PC-3 (cell line): ENCODE measurements around the gene C2CD3. TPM values are rescaled to one million over a fixed set of nuclear protein-coding genes. Genes with fewer than 3 reads are reported as not detected.
"Not testable (repeated sequence)": the region's sequence is repeated elsewhere in the genome, so short reads cannot be mapped to it uniquely, and the experiment has no call there.

Experiments used
- ATAC-seq: fragments of 200-7000 bp; cut with Tn5 transposase; 2 replicates; pipeline ENCODE4 v1.9.1; 2020; ENCODE audit warnings: mild to moderate bottlenecking, moderate library complexity
- BruUV-seq: library from RNA; stranded (reverse); fragments of 400-500 nt; replicated peaks from 2 replicates; lab custom pipeline; 2021; lab: Mats Ljungman, UMichigan
- CTCF ChIA-PET: fragments of 300-600 bp; sonication (Branson Sonifier 250); formaldehyde crosslinking; loops from one replicate; lab custom pipeline; 2022; ENCODE audit warnings: antibody characterized with exemption; lab: Charles Lee
- POLR2A ChIA-PET: fragments of 300-600 bp; sonication (Branson Sonifier 250); formaldehyde crosslinking; loops from one replicate; lab custom pipeline; 2022; ENCODE audit warnings: antibody characterized with exemption; ENCODE audit not compliant: unreplicated experiment; lab: Charles Lee
- DNase-seq: peaks from one replicate; pipeline ENCODE4 v3.0.0-alpha.2; 2015
- H2AFZ ChIP-seq: fragments of 300-600 bp; sonication (generic); 2 replicates; pipeline ENCODE4 v1.6.0; 2016; ENCODE audit warnings: antibody characterized with exemption, low read length
- H3F3A ChIP-seq: fragments of 300-600 bp; sonication (generic); one replicate; pipeline ENCODE4 v1.6.0; 2017; ENCODE audit warnings: antibody characterized with exemption, low read length, control low read depth, mild to moderate bottlenecking; ENCODE audit not compliant: unreplicated experiment
- H3K27ac ChIP-seq: fragments of 300-600 bp; sonication (generic); 2 replicates; pipeline ENCODE4 v1.5.1; 2016; ENCODE audit warnings: mild to moderate bottlenecking, low read length
- H3K27me3 ChIP-seq: fragments of 300-600 bp; sonication (generic); 2 replicates; pipeline ENCODE4 v1.6.1; 2016; ENCODE audit warnings: low read length, mixed read lengths
- H3K36me3 ChIP-seq: fragments of 300-600 bp; sonication (generic); 2 replicates; pipeline ENCODE4 v1.6.1; 2016; ENCODE audit warnings: low read depth, mixed run types, low read length, mixed read lengths
- H3K4me1 ChIP-seq: fragments of 300-600 bp; sonication (generic); 2 replicates; pipeline ENCODE4 v1.5.1; 2016; ENCODE audit warnings: low read length; ENCODE audit not compliant: insufficient read depth
- H3K4me2 ChIP-seq: fragments of 300-600 bp; sonication (generic); 2 replicates; pipeline ENCODE4 v1.6.0; 2016; ENCODE audit warnings: low read length
- H3K4me3 ChIP-seq: fragments of 300-600 bp; sonication (generic); 2 replicates; pipeline ENCODE4 v1.5.1; 2016; ENCODE audit warnings: mild to moderate bottlenecking, low read length, mixed read lengths
- H3K79me2 ChIP-seq: fragments of 300-600 bp; sonication (generic); 2 replicates; pipeline ENCODE4 v1.6.1; 2017; ENCODE audit warnings: low read length, mixed read lengths
- H3K9ac ChIP-seq: fragments of 300-600 bp; sonication (generic); 2 replicates; pipeline ENCODE4 v1.6.0; 2016; ENCODE audit warnings: mild to moderate bottlenecking, low read length
- H3K9me2 ChIP-seq: fragments of 300-600 bp; sonication (generic); replicated peaks from 2 replicates; pipeline ENCODE4 v1.6.1; 2016; ENCODE audit warnings: mixed run types, low read length, mixed read lengths
- H3K9me3 ChIP-seq: fragments of 300-600 bp; sonication (generic); 2 replicates; pipeline ENCODE4 v1.6.1; 2016; ENCODE audit warnings: low read length, mixed read lengths
- H4K20me1 ChIP-seq: fragments of 300-600 bp; sonication (generic); 2 replicates; pipeline ENCODE4 v1.6.1; 2016; ENCODE audit warnings: low read length, mixed read lengths
- CTCF ChIP-seq: fragments of 300-600 bp; sonication (generic); conservative IDR thresholded peaks from 2 replicates; pipeline ENCODE4 v1.5.1; 2017; ENCODE audit warnings: antibody characterized with exemption, low read depth, mild to moderate bottlenecking, low read length
- EZH2 ChIP-seq: fragments of 300-600 bp; sonication (generic); IDR thresholded peaks from one replicate; pipeline ENCODE4 v1.6.1; 2017; ENCODE audit warnings: antibody characterized with exemption, mild to moderate bottlenecking, low read length; ENCODE audit not compliant: unreplicated experiment
- EZH2phosphoT487 ChIP-seq: fragments of 300-600 bp; sonication (generic); IDR thresholded peaks from 2 replicates; pipeline ENCODE4 v1.6.1; 2018; ENCODE audit warnings: mild to moderate bottlenecking, antibody characterized with exemption, low read length, borderline replicate concordance
- intact Hi-C: fragments of 100-400 bp; cut with micrococcal nuclease; formaldehyde crosslinking; loops from 2 replicates; pipeline ENCODE4 v1.9.0; 2023
- total RNA-seq: library from RNA; depleted of rRNA; stranded (reverse); fragments of >200 nt; gene quantifications from 2 replicates; pipeline ENCODE4 v1.2.3, GENCODE V29; 2014

The C2CD3 gene
- total RNA-seq, 1 experiment from 2014 or later = 27.3 TPM

GRCh38 chr11:74132833-74133232 is 38.0 kb downstream of the C2CD3 start:
- ATAC-seq = no peak
- H3F3A ChIP-seq = peaks cover under 1% of the 10 kb centered on the region
- ChIA-PET POLR2A (no interaction called here), CTCF (no interaction called here)
- DNase-seq = no peak
- no peak for TF ChIP-seq EZH2
- peaks cover 20% of the 10 kb centered on the region for H3K4me1 ChIP-seq
- H2AFZ ChIP-seq = no peak overlapping the region
- no peaks in the 10 kb centered on the region for H3K27me3 ChIP-seq
- no TSS peak for BruUV-seq
- H3K4me2 ChIP-seq = no peak overlapping the region
- H3K4me3 ChIP-seq = no peak overlapping the region
- H3K9me2 ChIP-seq = no peaks in the 10 kb centered on the region
- H3K9ac ChIP-seq = no peak overlapping the region
- intact Hi-C loops = no loop called here
- H3K79me2 ChIP-seq = no peaks in the 10 kb centered on the region
- H3K27ac ChIP-seq = no peak overlapping the region
- peaks cover 35% of the 10 kb centered on the region for H3K36me3 ChIP-seq
- H3K9me3 ChIP-seq = no peaks in the 10 kb centered on the region
- H4K20me1 ChIP-seq = no peaks in the 10 kb centered on the region

GRCh38 chr11:74129121-74129520 is 41.7 kb downstream of the C2CD3 start:
- H3F3A ChIP-seq, H3K4me2 ChIP-seq, H2AFZ ChIP-seq, H3K4me3 ChIP-seq, ATAC-seq, H3K9me2 ChIP-seq, H3K27me3 ChIP-seq, H3K79me2 ChIP-seq, H3K4me1 ChIP-seq, BruUV-seq, POLR2A ChIA-PET, H3K9me3 ChIP-seq, H3K27ac ChIP-seq, intact Hi-C loops, DNase-seq, H4K20me1 ChIP-seq, CTCF ChIA-PET, H3K9ac ChIP-seq: not testable (repeated sequence)
- H3K36me3 ChIP-seq = peaks cover 25% of the 10 kb centered on the region

GRCh38 chr11:74123008-74123448 is 47.8 kb downstream of the C2CD3 start:
- ATAC-seq (peak; percentile 66), DNase-seq (peak; percentile 16)
- Histone ChIP-seq H3K27ac (no peak overlapping the region), H3K36me3 (peaks cover 4% of the 10 kb centered on the region; the same call in 1 of the 2 replicates), H3K9ac (no peak overlapping the region), H3K4me2 (no peak overlapping the region), H2AFZ (no peak overlapping the region), H3K4me3 (no peak overlapping the region), H3K4me1 (no peaks in the 10 kb centered on the region), H3K79me2 (no peaks in the 10 kb centered on the region), H3K9me3 (no peaks in the 10 kb centered on the region), H3K9me2 (no peaks in the 10 kb centered on the region), H4K20me1 (no peaks in the 10 kb centered on the region), H3K27me3 (no peaks in the 10 kb centered on the region), H3F3A (no peaks in the 10 kb centered on the region)
- TF ChIP-seq CTCF (peak; percentile 19; the same call in 1 of the 2 replicates), EZH2phosphoT487 (no peak)
- CTCF ChIA-PET = interaction anchor here (1.0 kb wide), 1 partner anchor 48 kb away, joined by 3 read pairs; the partner anchor contains the start of gene PPME1
- POLR2A ChIA-PET = no interaction called here
- no TSS peak for BruUV-seq
- intact Hi-C loops = loop anchor here (2.0 kb wide), 1 partner anchor 48 kb away; the partner anchor contains the start of genes C2CD3 and PPME1

GRCh38 chr11:74121804-74122203 is 49.0 kb downstream of the C2CD3 start:
- Histone ChIP-seq H3K9ac (no peak overlapping the region), H3F3A (no peaks in the 10 kb centered on the region), H3K4me2 (no peak overlapping the region), H3K9me2 (no peaks in the 10 kb centered on the region), H3K4me3 (no peak overlapping the region), H3K27me3 (no peaks in the 10 kb centered on the region), H3K27ac (no peak overlapping the region), H4K20me1 (no peaks in the 10 kb centered on the region), H3K4me1 (no peaks in the 10 kb centered on the region), H3K79me2 (no peaks in the 10 kb centered on the region), H2AFZ (no peak overlapping the region), H3K36me3 (peaks cover 4% of the 10 kb centered on the region; the same call in 1 of the 2 replicates), H3K9me3 (no peaks in the 10 kb centered on the region)
- ChIA-PET CTCF (no interaction called here), POLR2A (no interaction called here)
- ATAC-seq (no peak), DNase-seq (no peak)
- TF ChIP-seq CTCF = no peak
- TF ChIP-seq EZH2 = no peak
- no peak for TF ChIP-seq EZH2phosphoT487
- intact Hi-C loops = loop anchor here (2.0 kb wide), 1 partner anchor 49 kb away; the partner anchor contains the start of genes C2CD3 and PPME1
- no TSS peak for BruUV-seq

- H3K9ac ChIP-seq, H4K20me1 ChIP-seq, H3F3A ChIP-seq, H3K9me2 ChIP-seq, H3K36me3 ChIP-seq, ATAC-seq, H3K4me2 ChIP-seq, H3K4me1 ChIP-seq, H3K4me3 ChIP-seq, POLR2A ChIA-PET, H2AFZ ChIP-seq, H3K27me3 ChIP-seq, H3K9me3 ChIP-seq, intact Hi-C loops, CTCF ChIA-PET, BruUV-seq, H3K27ac ChIP-seq, DNase-seq, H3K79me2 ChIP-seq: not testable (repeated sequence)
Measured at GRCh38 chr11:74120260-74121035, 50.4 kb downstream of the C2CD3 start.
